Memory B cell (primary cell): Measurements from ENCODE around the gene AUH.
A peak's percentile ranks its signal among the peaks of the same experiment; 100 is the strongest.

Source experiments
- ATAC-seq: fragments of 150-1000 bp; cut with Tn5 transposase; 2 replicates; pipeline ENCODE4 v1.10.0; 2021; ENCODE audit warnings: low read depth, mild to moderate bottlenecking, moderate library complexity
- DNase-seq, 2 donors: peaks; one replicate each; pipeline ENCODE4 v3.0.0; 2022; ENCODE audit warnings: low spot score in 2 of 2
- H3K27ac Mint-ChIP-seq: one replicate; pipeline ENCODE4 v1.8.0; 2022; ENCODE audit warnings: mild to moderate bottlenecking, moderate library complexity, mixed read lengths
- H3K27me3 Mint-ChIP-seq: one replicate; pipeline ENCODE4 v1.8.0; 2022; ENCODE audit warnings: mixed read lengths
- H3K36me3 Mint-ChIP-seq: one replicate; pipeline ENCODE4 v1.8.0; 2022; ENCODE audit warnings: mild to moderate bottlenecking, mixed read lengths
- H3K4me1 Mint-ChIP-seq: one replicate; pipeline ENCODE4 v1.8.0; 2022; ENCODE audit warnings: mixed read lengths
- H3K4me3 Mint-ChIP-seq: one replicate; pipeline ENCODE4 v1.8.0; 2022; ENCODE audit warnings: mild to moderate bottlenecking, moderate library complexity, mixed read lengths
- H3K9me3 Mint-ChIP-seq: one replicate; pipeline ENCODE4 v1.8.0; 2022; ENCODE audit warnings: mixed read lengths

AUH gene

GRCh38 chr9:91190062-91190461, 171.7 kb downstream of the AUH start:
- Mint-ChIP-seq H3K4me1 (peaks cover 28% of the 10 kb centered on the region), H3K27ac (no peak overlapping the region), H3K36me3 (no peaks in the 10 kb centered on the region), H3K4me3 (no peak overlapping the region), H3K27me3 (no peaks in the 10 kb centered on the region), H3K9me3 (peaks cover 6% of the 10 kb centered on the region)
- DNase-seq, result no peak
- ATAC-seq, result no peak

- no peak overlapping the region for H3K4me3 Mint-ChIP-seq
- no peaks in the 10 kb centered on the region for H3K36me3 Mint-ChIP-seq
- H3K27ac Mint-ChIP-seq, result peak overlapping the region; percentile 53
- no peaks in the 10 kb centered on the region for H3K27me3 Mint-ChIP-seq
- DNase-seq (no peak), ATAC-seq (no peak)
- peaks cover 22% of the 10 kb centered on the region for H3K4me1 Mint-ChIP-seq
- peaks cover 6% of the 10 kb centered on the region for H3K9me3 Mint-ChIP-seq
Observed at GRCh38 chr9:91188719-91189590, 172.8 kb downstream of the AUH start.

GRCh38 chr9:91187965-91188344, 173.8 kb downstream of the AUH start:
- Mint-ChIP-seq H3K9me3 (peaks cover 6% of the 10 kb centered on the region), H3K4me3 (no peak overlapping the region), H3K27me3 (no peaks in the 10 kb centered on the region), H3K4me1 (peaks cover 16% of the 10 kb centered on the region), H3K27ac (no peak overlapping the region), H3K36me3 (no peaks in the 10 kb centered on the region)
- ATAC-seq (no peak), DNase-seq (no peak)

- DNase-seq, result no peak
- Mint-ChIP-seq H3K9me3 (peaks cover 6% of the 10 kb centered on the region), H3K4me1 (peaks cover 17% of the 10 kb centered on the region), H3K27ac (no peak overlapping the region), H3K27me3 (peaks cover 1% of the 10 kb centered on the region), H3K36me3 (no peaks in the 10 kb centered on the region), H3K4me3 (no peak overlapping the region)
- no peak for ATAC-seq
Observed at GRCh38 chr9:91187311-91187964, 174.3 kb downstream of the AUH start.

- Mint-ChIP-seq H3K4me1 (peaks cover 11% of the 10 kb centered on the region), H3K36me3 (no peaks in the 10 kb centered on the region), H3K9me3 (peaks cover 6% of the 10 kb centered on the region), H3K27ac (no peak overlapping the region), H3K4me3 (no peak overlapping the region), H3K27me3 (peaks cover 1% of the 10 kb centered on the region)
- DNase-seq (no peak), ATAC-seq (no peak)
Observed at GRCh38 chr9:91186632-91187108, 175.0 kb downstream of the AUH start.

GRCh38 chr9:91185193-91185886, 176.4 kb downstream of the AUH start:
- Mint-ChIP-seq H3K4me1 (peaks cover 10% of the 10 kb centered on the region), H3K27ac (no peak overlapping the region), H3K27me3 (peaks cover 1% of the 10 kb centered on the region), H3K4me3 (no peak overlapping the region), H3K9me3 (peaks cover 6% of the 10 kb centered on the region), H3K36me3 (no peaks in the 10 kb centered on the region)
- DNase-seq (no peak), ATAC-seq (no peak)

GRCh38 chr9:91182429-91183225, 179.1 kb downstream of the AUH start:
- Mint-ChIP-seq H3K27ac (no peak overlapping the region), H3K36me3 (no peaks in the 10 kb centered on the region), H3K4me1 (peaks cover 12% of the 10 kb centered on the region), H3K27me3 (peaks cover 1% of the 10 kb centered on the region), H3K4me3 (no peak overlapping the region), H3K9me3 (no peaks in the 10 kb centered on the region)
- DNase-seq (no peak), ATAC-seq (no peak)

GRCh38 chr9:91181541-91181940, 180.2 kb downstream of the AUH start:
- peaks cover 20% of the 10 kb centered on the region for H3K4me1 Mint-ChIP-seq
- no peak for DNase-seq
- ATAC-seq, result no peak
- H3K4me3 Mint-ChIP-seq, result no peak overlapping the region
- no peaks in the 10 kb centered on the region for H3K9me3 Mint-ChIP-seq
- no peak overlapping the region for H3K27ac Mint-ChIP-seq
- H3K27me3 Mint-ChIP-seq, result peaks cover 1% of the 10 kb centered on the region
- no peaks in the 10 kb centered on the region for H3K36me3 Mint-ChIP-seq

- Mint-ChIP-seq H3K27ac (no peak overlapping the region), H3K36me3 (no peaks in the 10 kb centered on the region), H3K27me3 (peaks cover 1% of the 10 kb centered on the region), H3K4me3 (no peak overlapping the region), H3K9me3 (no peaks in the 10 kb centered on the region), H3K4me1 (peaks cover 20% of the 10 kb centered on the region)
- ATAC-seq, result no peak
- DNase-seq, result no peak
Observed at GRCh38 chr9:91180930-91181268, 180.8 kb downstream of the AUH start.

GRCh38 chr9:91180240-91180929, 181.3 kb downstream of the AUH start:
- Mint-ChIP-seq H3K4me3 (no peak overlapping the region), H3K4me1 (peaks cover 21% of the 10 kb centered on the region), H3K9me3 (no peaks in the 10 kb centered on the region), H3K27me3 (peaks cover 1% of the 10 kb centered on the region), H3K27ac (no peak overlapping the region), H3K36me3 (no peaks in the 10 kb centered on the region)
- ATAC-seq (no peak), DNase-seq (no peak)

GRCh38 chr9:91179237-91180138, 182.2 kb downstream of the AUH start:
- ATAC-seq (no peak), DNase-seq (no peak)
- no peak overlapping the region for H3K27ac Mint-ChIP-seq
- peaks cover 1% of the 10 kb centered on the region for H3K27me3 Mint-ChIP-seq
- no peaks in the 10 kb centered on the region for H3K9me3 Mint-ChIP-seq
- H3K36me3 Mint-ChIP-seq, result peaks cover 2% of the 10 kb centered on the region
- H3K4me1 Mint-ChIP-seq, result peaks cover 26% of the 10 kb centered on the region
- H3K4me3 Mint-ChIP-seq, result no peak overlapping the region

- Mint-ChIP-seq H3K27me3 (peaks cover 1% of the 10 kb centered on the region), H3K9me3 (no peaks in the 10 kb centered on the region), H3K36me3 (peaks cover 2% of the 10 kb centered on the region), H3K27ac (no peak overlapping the region), H3K4me3 (no peak overlapping the region), H3K4me1 (peaks cover 31% of the 10 kb centered on the region)
- DNase-seq (no peak), ATAC-seq (no peak)
Observed at GRCh38 chr9:91178281-91179236, 183.2 kb downstream of the AUH start.
